B cell (primary cell): ENCODE measurements around the gene HINFP. TPM values are rescaled to one million over a fixed set of nuclear protein-coding genes. Genes with fewer than 3 reads are reported as not detected.
A peak's percentile ranks its signal among the peaks of the same experiment; 100 is the strongest.

Experiments
- ATAC-seq: fragments of 200-7000 bp; cut with Tn5 transposase; one replicate; pipeline ENCODE4 v1.10.0; 2021; ENCODE audit warnings: low read depth, mild to moderate bottlenecking, moderate number of reproducible peaks, moderate library complexity
- CTCF ChIA-PET: fragments of 350-600 bp; sonication (Branson Sonifier 250); formaldehyde crosslinking; loops from one replicate; lab custom pipeline; 2021; ENCODE audit warnings: antibody characterized with exemption, inconsistent platforms; lab: Charles Lee
- POLR2A ChIA-PET: fragments of 350-600 bp; sonication (Branson Sonifier 250); formaldehyde crosslinking; loops from one replicate; lab custom pipeline; 2021; ENCODE audit warnings: antibody characterized with exemption; lab: Charles Lee
- DNase-seq: peaks from one replicate; pipeline ENCODE4 v3.0.0; 2013
- H2AFZ ChIP-seq: 2 replicates; pipeline ENCODE4 v1.6.1; 2012; ENCODE audit warnings: mild to moderate bottlenecking, low read depth, low read length; ENCODE audit not compliant: insufficient read depth, poor library complexity, severe bottlenecking
- H3K27ac ChIP-seq, 2 donors: 1 replicate in 1 of 2; 2 replicates in 1 of 2; pipeline ENCODE4 v1.5.1; 2012 to 2013; ENCODE audit warnings: low read length in 2 of 2, mild to moderate bottlenecking in 2 of 2, moderate library complexity in 1 of 2
- H3K27me3 ChIP-seq, 4 experiments: fragments of 200-600 bp in 1 of 4; sonication (generic) in 1 of 4; replicated peaks in 1 of 4; 1 replicate in 2 of 4; 2 replicates in 2 of 4; pipeline versions ENCODE4 v1.6.1 to v1.7.0; 2013 to 2016; ENCODE audit warnings: low read length in 3 of 4, mild to moderate bottlenecking in 2 of 4, mixed read lengths in 1 of 4, moderate library complexity in 1 of 4; ENCODE audit not compliant: insufficient read depth in 4 of 4, control insufficient read depth in 3 of 4; ENCODE audit errors: control extremely low read depth in 1 of 4
- H3K36me3 ChIP-seq, 2 experiments: replicated peaks in 1 of 2; 1 replicate in 1 of 2; 2 replicates in 1 of 2; pipeline versions ENCODE4 v1.6.1 to v1.7.1; 2013; ENCODE audit warnings: low read length in 1 of 2; ENCODE audit not compliant: insufficient read depth in 2 of 2, control insufficient read depth in 1 of 2; ENCODE audit errors: control extremely low read depth in 1 of 2, extremely low read depth in 1 of 2
- H3K4me1 ChIP-seq, 2 donors: fragments of 200-600 bp in 1 of 2; sonication (generic) in 1 of 2; 1 replicate in 1 of 2; 2 replicates in 1 of 2; pipeline versions ENCODE4 v1.5.1 to v1.6.1; 2013 to 2017; ENCODE audit warnings: low read length in 2 of 2; ENCODE audit not compliant: control insufficient read depth in 2 of 2, insufficient read depth in 2 of 2
- H3K4me2 ChIP-seq: replicated peaks from 2 replicates; pipeline ENCODE3; 2012; ENCODE audit warnings: mild to moderate bottlenecking, low read depth, low read length; ENCODE audit not compliant: poor library complexity, severe bottlenecking
- H3K4me3 ChIP-seq, 5 experiments: fragments of 200-600 bp in 1 of 5; sonication (generic) in 1 of 5; 1 replicate in 3 of 5; 2 replicates in 2 of 5; pipeline versions ENCODE4 v1.5.1 to v1.7.0; 2011 to 2016; ENCODE audit warnings: low read length in 4 of 5, mild to moderate bottlenecking in 4 of 5, low read depth in 2 of 5, control low read depth in 1 of 5, moderate library complexity in 1 of 5; ENCODE audit not compliant: insufficient read depth in 1 of 5; ENCODE audit errors: control extremely low read depth in 1 of 5, extremely low read depth in 1 of 5
- H3K79me2 ChIP-seq: fragments of 200-600 bp; sonication (generic); one replicate; pipeline ENCODE4 v1.6.0; 2016; ENCODE audit warnings: low read length; ENCODE audit not compliant: control insufficient read depth, insufficient read depth
- H3K9ac ChIP-seq: fragments of 200-600 bp; sonication (generic); 2 replicates; pipeline ENCODE4 v1.6.1; 2017; ENCODE audit warnings: mild to moderate bottlenecking, low read length, moderate library complexity
- H3K9me3 ChIP-seq, 3 donors: one replicate each; pipeline versions ENCODE4 v1.6.1 to v1.7.1; 2013; ENCODE audit warnings: low read length in 2 of 3; ENCODE audit not compliant: control insufficient read depth in 2 of 3, insufficient read depth in 1 of 3; ENCODE audit errors: control extremely low read depth in 1 of 3
- H4K20me1 ChIP-seq: 2 replicates; pipeline ENCODE4 v1.6.0; 2012; ENCODE audit warnings: mild to moderate bottlenecking, low read length; ENCODE audit not compliant: insufficient read depth, control insufficient read depth, poor library complexity, severe bottlenecking
- H3K27ac Mint-ChIP-seq: one replicate; pipeline ENCODE4 v1.8.0; 2021; ENCODE audit warnings: mixed read lengths
- H3K27me3 Mint-ChIP-seq: one replicate; pipeline ENCODE4 v1.8.0; 2021; ENCODE audit warnings: mixed read lengths
- H3K4me1 Mint-ChIP-seq: one replicate; pipeline ENCODE4 v1.8.0; 2021; ENCODE audit warnings: mixed read lengths
- H3K4me3 Mint-ChIP-seq: one replicate; pipeline ENCODE4 v1.8.0; 2021; ENCODE audit warnings: mixed read lengths
- H3K9me3 Mint-ChIP-seq: one replicate; pipeline ENCODE4 v1.8.0; 2022; ENCODE audit warnings: mixed read lengths; ENCODE audit not compliant: insufficient read depth
- EZH2 ChIP-seq: IDR thresholded peaks from 2 replicates; pipeline ENCODE4 v1.6.1; 2012; ENCODE audit warnings: borderline replicate concordance, low read depth, mild to moderate bottlenecking, moderate library complexity, low read length; ENCODE audit not compliant: insufficient read depth, poor library complexity, severe bottlenecking
- WGBS: methylation state at CpG from one replicate; pipeline ENCODE4 v1.1.5; 2013; ENCODE audit warnings: missing lambda C conversion rate; ENCODE audit not compliant: insufficient coverage; 5-methylcytosine and 5-hydroxymethylcytosine counted together
- intact Hi-C: fragments of 100-400 bp; cut with micrococcal nuclease; formaldehyde crosslinking; loops from one replicate; pipeline ENCODE4 v1.10.0; 2022
- polyA plus RNA-seq: library from polyadenylated mRNA; depleted of rRNA; stranded (reverse); fragments of >200 nt; gene quantifications from 2 replicates; pipeline ENCODE4 v1.2.3, GENCODE V29; 2012
- total RNA-seq, 2 donors: library from RNA; stranded (reverse); fragments of 120-200 nt in 1 of 2; gene quantifications; 1 replicate in 1 of 2; 2 replicates in 1 of 2; pipeline versions ENCODE4 v1.2.3 to v1.2.4, GENCODE V29; 2013 to 2022
- TF ChIP-seq, protein P1 (sequence below): fragments of 200-600 bp; IDR thresholded peaks from one replicate; pipeline ENCODE4 v1.8.0; 2022; ENCODE audit warnings: antibody characterized with exemption, mild to moderate bottlenecking

Gene HINFP
- total and polyA plus RNA-seq, 2 donors (not counting 1 experiment from before 2014, with no cell fraction given) = 60.6 to 78.7 TPM

DNA sequence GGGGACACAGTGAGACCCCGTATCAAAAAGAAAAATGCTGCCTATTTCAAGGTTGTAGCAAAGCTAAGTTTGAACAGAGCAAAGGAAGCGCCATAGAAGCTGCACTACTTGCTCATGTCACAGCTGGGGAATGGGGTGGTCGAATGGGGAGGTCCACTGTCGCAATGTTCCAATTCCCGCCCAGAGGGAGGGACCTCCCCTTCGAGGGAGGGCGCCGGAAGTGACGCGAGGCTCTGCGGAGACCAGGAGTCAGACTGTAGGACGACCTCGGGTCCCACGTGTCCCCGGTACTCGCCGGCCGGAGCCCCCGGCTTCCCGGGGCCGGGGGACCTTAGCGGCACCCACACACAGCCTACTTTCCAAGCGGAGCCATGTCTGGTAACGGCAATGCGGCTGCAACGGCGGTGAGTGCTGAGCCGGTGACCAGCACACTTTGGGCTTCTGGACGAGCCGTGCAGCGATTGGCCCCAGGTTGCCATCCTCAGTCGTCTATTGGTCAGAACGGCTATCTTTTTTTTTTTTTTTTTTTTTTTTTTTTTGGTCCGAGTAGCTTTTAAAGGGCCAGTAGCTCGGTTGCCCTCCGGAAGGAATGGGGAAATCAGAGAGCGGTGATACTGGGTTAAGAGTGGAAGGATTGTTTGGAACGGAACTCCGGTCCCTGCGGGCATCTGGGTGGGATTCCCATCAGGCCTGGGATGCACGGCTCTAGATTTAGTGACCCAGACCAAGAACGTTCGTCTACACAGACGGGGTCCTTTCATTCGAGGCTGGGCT, 36.5 kb upstream of the HINFP start, which contains the start of gene HMBS:
HMBS (plus strand) TSS at position 219 of the 774 bp plus-strand sequence; CDS start at position 372, 153 bp downstream.
- WGBS = under 1% methylated on average over 45 of the region's 45 CpGs

More for the DNA sequence above, 36.5 kb upstream of the HINFP start, which contains the start of gene HMBS:
- ATAC-seq (peak; percentile 91), DNase-seq (peak; percentile 97)
- Mint-ChIP-seq H3K9me3 (no peaks in the 10 kb centered on the region), H3K4me3 (peak within 1 kb of the TSS; percentile 98), H3K27me3 (no peaks in the 10 kb centered on the region), H3K27ac (peak within 1 kb of the TSS; percentile 95), H3K4me1 (peaks cover 20% of the 10 kb centered on the region)
- CTCF ChIA-PET = interaction anchor here (1.1 to 2.8 kb wide), 4 partner anchors 10 to 28 kb away, joined by 5 to 13 read pairs (median 7); partner anchors contain the start of genes DPAGT1, HYOU1 and VPS11
- Histone ChIP-seq H3K4me2 (peak within 1 kb of the TSS; percentile 92), H3K9me3 (no peaks in the 10 kb centered on the region), H3K36me3 (peaks cover 0 to 26% of the 10 kb centered on the region in 2 experiments), H3K27me3 (no peaks in the 10 kb centered on the region), H3K9ac (peak within 1 kb of the TSS; percentile 82), H3K4me3 (peak within 1 kb of the TSS; percentile 74 to 90 (median 81)), H4K20me1 (no peaks in the 10 kb centered on the region), H3K27ac (peak within 1 kb of the TSS; percentile 45 to 79), H3K79me2 (peaks cover 20% of the 10 kb centered on the region), H3K4me1 (peaks cover 12 to 21% of the 10 kb centered on the region in 2 donors), H2AFZ (peak within 1 kb of the TSS; percentile 99)
- TF ChIP-seq, protein P1, sequence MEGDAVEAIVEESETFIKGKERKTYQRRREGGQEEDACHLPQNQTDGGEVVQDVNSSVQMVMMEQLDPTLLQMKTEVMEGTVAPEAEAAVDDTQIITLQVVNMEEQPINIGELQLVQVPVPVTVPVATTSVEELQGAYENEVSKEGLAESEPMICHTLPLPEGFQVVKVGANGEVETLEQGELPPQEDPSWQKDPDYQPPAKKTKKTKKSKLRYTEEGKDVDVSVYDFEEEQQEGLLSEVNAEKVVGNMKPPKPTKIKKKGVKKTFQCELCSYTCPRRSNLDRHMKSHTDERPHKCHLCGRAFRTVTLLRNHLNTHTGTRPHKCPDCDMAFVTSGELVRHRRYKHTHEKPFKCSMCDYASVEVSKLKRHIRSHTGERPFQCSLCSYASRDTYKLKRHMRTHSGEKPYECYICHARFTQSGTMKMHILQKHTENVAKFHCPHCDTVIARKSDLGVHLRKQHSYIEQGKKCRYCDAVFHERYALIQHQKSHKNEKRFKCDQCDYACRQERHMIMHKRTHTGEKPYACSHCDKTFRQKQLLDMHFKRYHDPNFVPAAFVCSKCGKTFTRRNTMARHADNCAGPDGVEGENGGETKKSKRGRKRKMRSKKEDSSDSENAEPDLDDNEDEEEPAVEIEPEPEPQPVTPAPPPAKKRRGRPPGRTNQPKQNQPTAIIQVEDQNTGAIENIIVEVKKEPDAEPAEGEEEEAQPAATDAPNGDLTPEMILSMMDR = no peak
- no peak for TF ChIP-seq EZH2
- POLR2A ChIA-PET = interaction anchor here (0.6 to 1.8 kb wide), 9 partner anchors 10 to 649 kb away, joined by 3 to 16 read pairs (median 5); partner anchors contain the start of genes C2CD2L, DPAGT1 and VPS11
- intact Hi-C loops = loop anchor here (1.0 kb wide), 6 partner anchors 10 to 36 kb away; partner anchors contain the start of genes C2CD2L, DPAGT1, HINFP and HYOU1
